Prostate gland (tissue), 2 donors: Measurements from ENCODE around the gene PIEZO2. TPM values are rescaled to one million over a fixed set of nuclear protein-coding genes. Genes with fewer than 3 reads are reported as not detected.

ENCODE experiments used
- DNase-seq: peaks from one replicate; pipeline ENCODE4 v3.0.0-alpha.2; 2019; ENCODE audit warnings: low spot score
- H3K27ac ChIP-seq, 2 donors: fragments of 200-600 bp; sonication (generic); 2 replicates each; pipeline ENCODE4 v1.5.1; 2017 to 2019
- H3K27me3 ChIP-seq: fragments of 200-600 bp; sonication (generic); replicated peaks from 2 replicates; pipeline ENCODE4 v1.5.1; 2019; ENCODE audit not compliant: insufficient read depth
- H3K36me3 ChIP-seq, 2 donors: fragments of 200-600 bp; sonication (generic); 1 replicate in 1 of 2; 2 replicates in 1 of 2; pipeline versions ENCODE4 v1.5.1 to v1.8.1; 2017 to 2019
- H3K4me1 ChIP-seq: fragments of 200-600 bp; sonication (generic); replicated peaks from 2 replicates; pipeline ENCODE4 v1.5.1; 2019
- H3K4me3 ChIP-seq, 2 donors: fragments of 200-600 bp; sonication (generic); 2 replicates each; pipeline ENCODE4 v1.5.1; 2017 to 2019
- H3K9me3 ChIP-seq: fragments of 200-600 bp; sonication (generic); 2 replicates; pipeline ENCODE4 v1.5.1; 2017
- POLR2A ChIP-seq: fragments of 450-650 bp; IDR thresholded peaks from one replicate; pipeline ENCODE4 v1.6.1; 2016; ENCODE audit warnings: antibody characterized with exemption, mild to moderate bottlenecking
- POLR2AphosphoS5 ChIP-seq: sonication (generic); formaldehyde crosslinking; IDR thresholded peaks from one replicate; pipeline ENCODE4 v1.6.1; 2017; ENCODE audit warnings: antibody characterized with exemption
- WGBS: methylation state at CpG from one replicate; pipeline ENCODE4 v1.1.5; 2018; 5-methylcytosine and 5-hydroxymethylcytosine counted together
- intact Hi-C: fragments of 100-400 bp; cut with DNase I; formaldehyde crosslinking; loops from one replicate; pipeline ENCODE4 v1.14.2; 2022
- total RNA-seq, 2 donors: library from RNA; depleted of rRNA; stranded (reverse); fragments of >200 nt; gene quantifications; one replicate each; pipeline ENCODE4 v1.1.0, GENCODE V29; 2016
- TF ChIP-seq, protein P1 (sequence below), 4 experiments: fragments of 200-600 bp in 2 of 4; fragments of 450-650 bp in 2 of 4; sonication (generic) in 2 of 4; IDR thresholded peaks; 1 replicate in 3 of 4; 2 replicates in 1 of 4; pipeline ENCODE4 v1.5.1; 2016 to 2019; ENCODE audit warnings: antibody characterized with exemption in 4 of 4, mild to moderate bottlenecking in 2 of 4, moderate library complexity in 2 of 4

PIEZO2 gene
- total RNA-seq, 2 donors from 2014 or later: 4.1 to 19.0 TPM

DNA sequence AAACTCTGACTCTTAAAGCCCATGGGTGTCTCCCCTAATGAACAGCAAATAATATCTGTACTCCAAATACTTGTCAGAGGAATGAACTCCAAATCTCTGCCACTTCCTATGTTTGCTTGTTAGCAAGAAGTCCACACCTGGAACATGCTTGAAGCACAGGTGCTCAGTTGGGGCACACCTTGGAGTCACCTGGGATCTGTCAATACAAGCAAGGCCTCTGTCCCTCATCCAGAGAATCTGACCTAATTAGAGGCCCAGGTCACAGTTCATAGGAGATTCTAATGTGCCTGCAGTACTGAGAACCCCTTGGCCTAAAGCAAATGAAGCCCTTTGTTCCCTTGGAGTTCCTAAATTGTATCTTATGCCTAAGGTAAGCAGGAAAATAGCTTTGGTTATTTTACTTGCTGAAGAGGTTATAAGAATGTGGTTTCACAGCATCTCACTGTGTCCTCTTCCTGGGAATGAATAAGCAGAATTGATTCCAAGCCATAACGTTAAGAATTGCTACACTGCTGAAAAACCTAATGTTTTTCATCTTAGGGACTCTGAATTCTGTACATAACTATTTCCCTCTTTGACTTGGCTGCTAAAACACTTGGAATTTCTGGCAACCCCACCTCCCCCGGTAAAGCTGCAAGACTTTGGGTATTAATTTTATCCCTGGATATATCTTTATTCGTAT is 113.4 kb downstream of the PIEZO2 start:
- Histone ChIP-seq H3K9me3 (no peaks in the 10 kb centered on the region), H3K27me3 (no peaks in the 10 kb centered on the region), H3K4me3 (no peak overlapping the region), H3K4me1 (no peaks in the 10 kb centered on the region), H3K36me3 (no peaks in the 10 kb centered on the region), H3K27ac (no peak overlapping the region)
- intact Hi-C loops: no loop called here
- no peak for DNase-seq
- 63% methylated on average over 3 of the region's 3 CpGs for WGBS
- TF ChIP-seq, protein P1, sequence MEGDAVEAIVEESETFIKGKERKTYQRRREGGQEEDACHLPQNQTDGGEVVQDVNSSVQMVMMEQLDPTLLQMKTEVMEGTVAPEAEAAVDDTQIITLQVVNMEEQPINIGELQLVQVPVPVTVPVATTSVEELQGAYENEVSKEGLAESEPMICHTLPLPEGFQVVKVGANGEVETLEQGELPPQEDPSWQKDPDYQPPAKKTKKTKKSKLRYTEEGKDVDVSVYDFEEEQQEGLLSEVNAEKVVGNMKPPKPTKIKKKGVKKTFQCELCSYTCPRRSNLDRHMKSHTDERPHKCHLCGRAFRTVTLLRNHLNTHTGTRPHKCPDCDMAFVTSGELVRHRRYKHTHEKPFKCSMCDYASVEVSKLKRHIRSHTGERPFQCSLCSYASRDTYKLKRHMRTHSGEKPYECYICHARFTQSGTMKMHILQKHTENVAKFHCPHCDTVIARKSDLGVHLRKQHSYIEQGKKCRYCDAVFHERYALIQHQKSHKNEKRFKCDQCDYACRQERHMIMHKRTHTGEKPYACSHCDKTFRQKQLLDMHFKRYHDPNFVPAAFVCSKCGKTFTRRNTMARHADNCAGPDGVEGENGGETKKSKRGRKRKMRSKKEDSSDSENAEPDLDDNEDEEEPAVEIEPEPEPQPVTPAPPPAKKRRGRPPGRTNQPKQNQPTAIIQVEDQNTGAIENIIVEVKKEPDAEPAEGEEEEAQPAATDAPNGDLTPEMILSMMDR (IDR thresholded peaks at IDR 0.05): no peak
- TF ChIP-seq POLR2AphosphoS5 (no peak), POLR2A (no peak)

DNA sequence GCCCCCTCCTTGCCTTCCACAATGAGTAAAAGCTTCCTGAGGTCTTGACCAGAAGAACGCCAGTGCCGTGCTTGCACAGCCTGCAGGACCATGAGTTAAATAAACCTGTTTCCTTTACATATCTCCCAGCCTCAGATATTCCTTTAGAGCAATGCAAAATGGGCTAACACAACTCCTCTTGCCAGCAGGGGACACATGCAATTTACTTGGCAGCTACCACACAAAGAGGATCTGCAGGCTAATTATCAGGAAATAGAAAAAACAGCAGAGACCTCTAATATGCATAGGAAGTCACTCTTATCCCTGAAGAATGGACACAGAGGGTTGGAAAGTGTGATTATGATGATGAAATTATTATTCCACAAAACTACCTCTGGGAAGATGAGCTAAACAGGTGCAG is 114.0 kb downstream of the PIEZO2 start:
- no peaks in the 10 kb centered on the region for H3K9me3 ChIP-seq
- intact Hi-C loops: no loop called here
- H3K4me3 ChIP-seq: no peak overlapping the region
- no peaks in the 10 kb centered on the region for H3K4me1 ChIP-seq
- WGBS: 83% methylated on average over 2 of the region's 2 CpGs
- H3K27ac ChIP-seq: no peak overlapping the region
- TF ChIP-seq, protein P1 (IDR thresholded peaks at IDR 0.05): no peak
- TF ChIP-seq POLR2A: no peak
- no peak for TF ChIP-seq POLR2AphosphoS5
- DNase-seq: no peak
- no peaks in the 10 kb centered on the region for H3K36me3 ChIP-seq
- H3K27me3 ChIP-seq: no peaks in the 10 kb centered on the region

DNA sequence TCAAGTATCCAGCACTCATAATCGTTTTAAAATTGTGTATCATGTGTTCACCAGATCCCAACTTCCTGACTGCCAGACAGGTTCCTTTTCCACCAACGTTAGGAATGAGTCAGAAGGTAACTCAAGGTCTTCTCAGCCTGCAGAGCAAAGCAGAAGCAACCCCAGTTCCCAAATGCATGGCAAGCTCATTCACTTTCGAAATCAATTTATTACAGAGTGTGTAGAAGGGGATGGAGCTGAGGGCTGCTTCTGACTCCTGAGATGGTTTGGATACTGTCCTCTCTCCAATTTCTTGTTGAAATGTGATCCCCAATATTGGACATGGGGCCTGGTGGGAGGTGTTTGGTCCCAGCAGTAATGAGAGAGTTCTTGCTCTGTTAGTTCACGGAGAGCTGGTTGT is 114.5 kb downstream of the PIEZO2 start:
- H3K4me1 ChIP-seq: no peaks in the 10 kb centered on the region
- WGBS: 61% methylated on average over 4 of the region's 4 CpGs
- no peaks in the 10 kb centered on the region for H3K36me3 ChIP-seq
- TF ChIP-seq POLR2A: no peak
- TF ChIP-seq POLR2AphosphoS5: no peak
- TF ChIP-seq, protein P1 (IDR thresholded peaks at IDR 0.05): no peak
- H3K27ac ChIP-seq: no peak overlapping the region
- H3K27me3 ChIP-seq: no peaks in the 10 kb centered on the region
- no peak overlapping the region for H3K4me3 ChIP-seq
- DNase-seq: no peak
- intact Hi-C loops: no loop called here
- no peaks in the 10 kb centered on the region for H3K9me3 ChIP-seq

DNA sequence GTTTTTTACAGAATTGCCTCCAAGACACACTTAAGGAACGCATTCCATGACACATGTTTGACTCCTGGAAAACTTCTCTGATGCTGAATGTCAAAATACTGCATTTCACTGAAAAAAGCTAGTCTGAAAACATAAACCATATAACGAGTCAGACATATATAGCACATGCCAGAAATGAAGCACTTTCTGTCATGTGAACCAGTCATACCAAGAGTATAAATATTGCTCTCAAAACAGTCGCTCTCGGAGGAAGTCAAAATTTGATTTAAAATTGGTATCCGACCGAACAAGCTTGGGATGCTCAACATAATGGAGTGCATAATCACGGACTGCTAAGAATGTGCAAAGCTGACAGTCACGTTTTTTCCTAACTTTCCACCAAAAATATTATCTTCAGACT is 115.9 kb downstream of the PIEZO2 start:
- H3K36me3 ChIP-seq: no peaks in the 10 kb centered on the region
- H3K27me3 ChIP-seq: no peaks in the 10 kb centered on the region
- intact Hi-C loops: no loop called here
- TF ChIP-seq, protein P1 (IDR thresholded peaks at IDR 0.05): no peak
- TF ChIP-seq POLR2AphosphoS5: no peak
- no peak for TF ChIP-seq POLR2A
- H3K4me1 ChIP-seq: no peaks in the 10 kb centered on the region
- WGBS: 96% methylated on average over 8 of the region's 8 CpGs
- H3K27ac ChIP-seq: no peak overlapping the region
- H3K4me3 ChIP-seq: no peak overlapping the region
- DNase-seq: no peak
- H3K9me3 ChIP-seq: no peaks in the 10 kb centered on the region

DNA sequence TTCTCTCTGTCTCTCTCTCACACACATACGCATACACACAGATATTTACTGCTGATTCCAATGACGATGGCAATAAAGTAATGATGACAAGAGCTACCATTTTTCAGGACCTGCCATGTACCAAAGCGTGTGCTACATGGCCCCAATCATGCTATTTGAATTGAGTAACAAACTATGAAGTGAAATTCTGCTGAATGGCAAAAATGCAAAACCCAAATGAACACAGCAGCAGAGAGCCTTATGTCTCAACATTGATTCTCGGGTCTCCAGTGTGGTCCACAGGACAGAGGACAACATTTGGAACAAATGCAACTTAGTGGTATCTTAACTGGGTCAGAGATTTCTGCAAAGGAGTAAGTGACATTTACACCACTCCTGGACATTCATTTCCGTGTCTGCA is 117.4 kb downstream of the PIEZO2 start:
- intact Hi-C loops: no loop called here
- H3K27me3 ChIP-seq: no peaks in the 10 kb centered on the region
- no peaks in the 10 kb centered on the region for H3K9me3 ChIP-seq
- WGBS: 96% methylated on average over 5 of the region's 5 CpGs
- DNase-seq: no peak
- TF ChIP-seq POLR2A (no peak), POLR2AphosphoS5 (no peak)
- TF ChIP-seq, protein P1 (IDR thresholded peaks at IDR 0.05): no peak
- no peak overlapping the region for H3K27ac ChIP-seq
- H3K4me3 ChIP-seq: no peak overlapping the region
- no peaks in the 10 kb centered on the region for H3K36me3 ChIP-seq
- no peaks in the 10 kb centered on the region for H3K4me1 ChIP-seq
